NOMO-1 treated with DMSO at 0.1 percent for 48 hours (cell line): Measurements from ENCODE around the gene LPP.
A peak's percentile ranks its signal among the peaks of the same experiment; 100 is the strongest.

Experiments used
- DNase-seq: peaks from one replicate; lab custom pipeline; 2025; ENCODE audit not compliant: unreplicated experiment; lab: John Stamatoyannopoulos, UW

Gene LPP

GRCh38 chr3:188812198-188812597, 658.2 kb downstream of the LPP start:
- DNase-seq: no peak

GRCh38 chr3:188814581-188814980, 660.6 kb downstream of the LPP start:
- no peak for DNase-seq

GRCh38 chr3:188817103-188817934, 663.4 kb downstream of the LPP start:
- no peak for DNase-seq

GRCh38 chr3:188817935-188818269, 663.9 kb downstream of the LPP start:
- DNase-seq: peak; percentile 76

GRCh38 chr3:188818282-188818681, 664.3 kb downstream of the LPP start:
- DNase-seq: no peak

GRCh38 chr3:188819939-188820338, 666.0 kb downstream of the LPP start:
- peak; percentile 95 for DNase-seq

- DNase-seq: peak; percentile 99
Measured at GRCh38 chr3:188822004-188822403, 668.0 kb downstream of the LPP start.

- DNase-seq: peak; percentile 68
Measured at GRCh38 chr3:188822411-188822810, 668.5 kb downstream of the LPP start.

GRCh38 chr3:188824566-188824965, 670.6 kb downstream of the LPP start:
- DNase-seq: no peak

- DNase-seq: no peak
Measured at GRCh38 chr3:188825901-188826300, 671.9 kb downstream of the LPP start.

GRCh38 chr3:188826574-188826973, 672.6 kb downstream of the LPP start:
- DNase-seq: no peak

GRCh38 chr3:188827103-188827502, 673.1 kb downstream of the LPP start:
- no peak for DNase-seq

GRCh38 chr3:188827576-188827975, 673.6 kb downstream of the LPP start:
- DNase-seq: no peak

- DNase-seq: no peak
Measured at GRCh38 chr3:188829130-188829529, 675.2 kb downstream of the LPP start.

GRCh38 chr3:188829576-188829975, 675.6 kb downstream of the LPP start:
- DNase-seq: no peak

GRCh38 chr3:188830893-188831292, 676.9 kb downstream of the LPP start:
- DNase-seq: peak; percentile 74

GRCh38 chr3:188832146-188832545, 678.2 kb downstream of the LPP start:
- no peak for DNase-seq

- no peak for DNase-seq
Measured at GRCh38 chr3:188832961-188833721, 679.2 kb downstream of the LPP start.

- DNase-seq: no peak
Measured at GRCh38 chr3:188834349-188834748, 680.4 kb downstream of the LPP start.

GRCh38 chr3:188839187-188839695, 685.3 kb downstream of the LPP start:
- DNase-seq: no peak

GRCh38 chr3:188840290-188840689, 686.3 kb downstream of the LPP start:
- no peak for DNase-seq

GRCh38 chr3:188841906-188842305, 687.9 kb downstream of the LPP start:
- no peak for DNase-seq
